SK-N-SH treated with all-trans-retinoic acid at 6 μM for 48 hours (cell line): ENCODE measurements around the gene ESM1.

Experiments
- ARNTL ChIP-seq: fragments of 450-650 bp; formaldehyde crosslinking; IDR thresholded peaks from 2 replicates; pipeline ENCODE4 v1.5.0; 2020; ENCODE audit warnings: low read depth, mild to moderate bottlenecking, moderate library complexity, borderline replicate concordance
- BACH2 ChIP-seq: fragments of 250-450 bp; sonication (Bioruptor Pico); IDR thresholded peaks from 2 replicates; pipeline ENCODE4 v1.9.0; 2021; ENCODE audit warnings: mild to moderate bottlenecking, borderline replicate concordance
- CREB5 ChIP-seq: fragments of 250-450 bp; sonication (Bioruptor Pico); IDR thresholded peaks from 2 replicates; pipeline ENCODE4 v1.5.1; 2020; ENCODE audit warnings: low read depth, mild to moderate bottlenecking, moderate library complexity
- ESRRG ChIP-seq: fragments of 250-450 bp; sonication (Bioruptor Pico); IDR thresholded peaks from 2 replicates; pipeline ENCODE4 v1.6.1; 2021; ENCODE audit warnings: mild to moderate bottlenecking
- PPARA ChIP-seq: fragments of 250-450 bp; sonication (Bioruptor Pico); IDR thresholded peaks from 2 replicates; pipeline ENCODE4 v1.5.0; 2020; ENCODE audit warnings: mild to moderate bottlenecking, borderline replicate concordance
- RARB ChIP-seq: fragments of 250-450 bp; sonication (Bioruptor Pico); IDR thresholded peaks from 2 replicates; pipeline ENCODE4 v1.8.0; 2021; ENCODE audit warnings: mild to moderate bottlenecking, moderate library complexity
- TOX ChIP-seq: fragments of 250-450 bp; sonication (Bioruptor Pico); IDR thresholded peaks from 2 replicates; pipeline ENCODE4 v1.8.0; 2021; ENCODE audit warnings: mild to moderate bottlenecking, moderate library complexity, borderline replicate concordance
- ZFP3 ChIP-seq: fragments of 250-450 bp; sonication (Bioruptor Pico); IDR thresholded peaks from 2 replicates; pipeline ENCODE4 v1.5.0; 2020; ENCODE audit warnings: mild to moderate bottlenecking, moderate library complexity
- ZFP30 ChIP-seq: fragments of 450-650 bp; formaldehyde crosslinking; IDR thresholded peaks from 2 replicates; pipeline ENCODE4 v1.5.0; 2022; ENCODE audit warnings: mild to moderate bottlenecking, moderate library complexity
- ZNF70 ChIP-seq: fragments of 450-650 bp; formaldehyde crosslinking; IDR thresholded peaks from 2 replicates; pipeline ENCODE4 v1.5.0; 2020; ENCODE audit warnings: mild to moderate bottlenecking, moderate library complexity
- ZNF8 ChIP-seq: fragments of 450-650 bp; formaldehyde crosslinking; IDR thresholded peaks from 2 replicates; pipeline ENCODE4 v1.5.0; 2020; ENCODE audit warnings: mild to moderate bottlenecking, moderate library complexity
- TF ChIP-seq, protein P1 (sequence below): fragments of 250-450 bp; sonication (Bioruptor Pico); IDR thresholded peaks from 2 replicates; pipeline ENCODE4 v1.5.0; 2020; ENCODE audit warnings: mild to moderate bottlenecking, moderate library complexity
- TF ChIP-seq, protein P2 (sequence below): fragments of 250-450 bp; sonication (Bioruptor Pico); IDR thresholded peaks from 2 replicates; pipeline ENCODE4 v1.8.0; 2020; ENCODE audit warnings: mild to moderate bottlenecking, moderate library complexity, borderline replicate concordance
- TF ChIP-seq, protein P3 (sequence below): fragments of 250-450 bp; sonication (Bioruptor Pico); IDR thresholded peaks from 2 replicates; pipeline ENCODE4 v1.8.0; 2021; ENCODE audit warnings: low read depth, mild to moderate bottlenecking, moderate library complexity, borderline replicate concordance

GRCh38 chr5:54959673-54960418, 25.5 kb downstream of the ESM1 start:
- TF ChIP-seq BACH2 (CRISPR knock-in tag) = no peak
- TF ChIP-seq TOX (CRISPR knock-in tag) = no peak
- TF ChIP-seq ZNF70 = no peak
- TF ChIP-seq, protein P1, sequence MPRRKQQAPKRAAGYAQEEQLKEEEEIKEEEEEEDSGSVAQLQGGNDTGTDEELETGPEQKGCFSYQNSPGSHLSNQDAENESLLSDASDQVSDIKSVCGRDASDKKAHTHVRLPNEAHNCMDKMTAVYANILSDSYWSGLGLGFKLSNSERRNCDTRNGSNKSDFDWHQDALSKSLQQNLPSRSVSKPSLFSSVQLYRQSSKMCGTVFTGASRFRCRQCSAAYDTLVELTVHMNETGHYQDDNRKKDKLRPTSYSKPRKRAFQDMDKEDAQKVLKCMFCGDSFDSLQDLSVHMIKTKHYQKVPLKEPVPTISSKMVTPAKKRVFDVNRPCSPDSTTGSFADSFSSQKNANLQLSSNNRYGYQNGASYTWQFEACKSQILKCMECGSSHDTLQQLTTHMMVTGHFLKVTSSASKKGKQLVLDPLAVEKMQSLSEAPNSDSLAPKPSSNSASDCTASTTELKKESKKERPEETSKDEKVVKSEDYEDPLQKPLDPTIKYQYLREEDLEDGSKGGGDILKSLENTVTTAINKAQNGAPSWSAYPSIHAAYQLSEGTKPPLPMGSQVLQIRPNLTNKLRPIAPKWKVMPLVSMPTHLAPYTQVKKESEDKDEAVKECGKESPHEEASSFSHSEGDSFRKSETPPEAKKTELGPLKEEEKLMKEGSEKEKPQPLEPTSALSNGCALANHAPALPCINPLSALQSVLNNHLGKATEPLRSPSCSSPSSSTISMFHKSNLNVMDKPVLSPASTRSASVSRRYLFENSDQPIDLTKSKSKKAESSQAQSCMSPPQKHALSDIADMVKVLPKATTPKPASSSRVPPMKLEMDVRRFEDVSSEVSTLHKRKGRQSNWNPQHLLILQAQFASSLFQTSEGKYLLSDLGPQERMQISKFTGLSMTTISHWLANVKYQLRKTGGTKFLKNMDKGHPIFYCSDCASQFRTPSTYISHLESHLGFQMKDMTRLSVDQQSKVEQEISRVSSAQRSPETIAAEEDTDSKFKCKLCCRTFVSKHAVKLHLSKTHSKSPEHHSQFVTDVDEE = no peak
- TF ChIP-seq, protein P2, sequence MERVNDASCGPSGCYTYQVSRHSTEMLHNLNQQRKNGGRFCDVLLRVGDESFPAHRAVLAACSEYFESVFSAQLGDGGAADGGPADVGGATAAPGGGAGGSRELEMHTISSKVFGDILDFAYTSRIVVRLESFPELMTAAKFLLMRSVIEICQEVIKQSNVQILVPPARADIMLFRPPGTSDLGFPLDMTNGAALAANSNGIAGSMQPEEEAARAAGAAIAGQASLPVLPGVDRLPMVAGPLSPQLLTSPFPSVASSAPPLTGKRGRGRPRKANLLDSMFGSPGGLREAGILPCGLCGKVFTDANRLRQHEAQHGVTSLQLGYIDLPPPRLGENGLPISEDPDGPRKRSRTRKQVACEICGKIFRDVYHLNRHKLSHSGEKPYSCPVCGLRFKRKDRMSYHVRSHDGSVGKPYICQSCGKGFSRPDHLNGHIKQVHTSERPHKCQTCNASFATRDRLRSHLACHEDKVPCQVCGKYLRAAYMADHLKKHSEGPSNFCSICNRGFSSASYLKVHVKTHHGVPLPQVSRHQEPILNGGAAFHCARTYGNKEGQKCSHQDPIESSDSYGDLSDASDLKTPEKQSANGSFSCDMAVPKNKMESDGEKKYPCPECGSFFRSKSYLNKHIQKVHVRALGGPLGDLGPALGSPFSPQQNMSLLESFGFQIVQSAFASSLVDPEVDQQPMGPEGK (CRISPR knock-in tag) = no peak
- no peak for TF ChIP-seq ZFP30 (CRISPR knock-in tag)
- TF ChIP-seq RARB = no peak
- TF ChIP-seq, protein P3, sequence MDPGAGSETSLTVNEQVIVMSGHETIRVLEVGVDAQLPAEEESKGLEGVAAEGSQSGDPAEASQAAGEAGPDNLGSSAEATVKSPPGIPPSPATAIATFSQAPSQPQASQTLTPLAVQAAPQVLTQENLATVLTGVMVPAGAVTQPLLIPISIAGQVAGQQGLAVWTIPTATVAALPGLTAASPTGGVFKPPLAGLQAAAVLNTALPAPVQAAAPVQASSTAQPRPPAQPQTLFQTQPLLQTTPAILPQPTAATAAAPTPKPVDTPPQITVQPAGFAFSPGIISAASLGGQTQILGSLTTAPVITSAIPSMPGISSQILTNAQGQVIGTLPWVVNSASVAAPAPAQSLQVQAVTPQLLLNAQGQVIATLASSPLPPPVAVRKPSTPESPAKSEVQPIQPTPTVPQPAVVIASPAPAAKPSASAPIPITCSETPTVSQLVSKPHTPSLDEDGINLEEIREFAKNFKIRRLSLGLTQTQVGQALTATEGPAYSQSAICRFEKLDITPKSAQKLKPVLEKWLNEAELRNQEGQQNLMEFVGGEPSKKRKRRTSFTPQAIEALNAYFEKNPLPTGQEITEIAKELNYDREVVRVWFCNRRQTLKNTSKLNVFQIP (CRISPR knock-in tag) = no peak
- TF ChIP-seq ARNTL = no peak
- TF ChIP-seq CREB5 = no peak
- no peak for TF ChIP-seq ZNF8 (CRISPR knock-in tag)
- TF ChIP-seq ZFP3 (CRISPR knock-in tag) = no peak
- TF ChIP-seq PPARA (CRISPR knock-in tag) = no peak
- TF ChIP-seq ESRRG = no peak
